ENCODE results near the gene FASTKD3. TPM values are rescaled to one million over a fixed set of nuclear protein-coding genes. Genes with fewer than 3 reads are reported as not detected.

Gene FASTKD3
- total and polyA plus RNA-seq, 2 experiments from 2014 or later = 14.7 to 22.4 TPM

GRCh38 chr5:7910738-7911428 is 42.1 kb upstream of the FASTKD3 start:
- no peaks in the 10 kb centered on the region for H3K79me2 ChIP-seq
- no peak overlapping the region for H3K27ac ChIP-seq
- no peak overlapping the region for H3K4me2 ChIP-seq
- H3K9me3 ChIP-seq (ENCODE audit: low read depth) = no peaks in the 10 kb centered on the region
- H3K27me3 ChIP-seq = no peaks in the 10 kb centered on the region
- H3K9me2 ChIP-seq (replicated peaks; ENCODE audit: insufficient read depth) = no peaks in the 10 kb centered on the region
- DNase-seq (ENCODE audit: low spot score) = no peak
- H3K4me1 ChIP-seq (ENCODE audit: insufficient read depth) = no peaks in the 10 kb centered on the region
- H3K4me3 ChIP-seq = no peak overlapping the region
- no peaks in the 10 kb centered on the region for H4K20me1 ChIP-seq (ENCODE audit: insufficient read depth, poor library complexity, severe bottlenecking)
- WGBS (ENCODE audit: low lambda C conversion rate, missing lambda C conversion rate) = 97% methylated on average over 2 of the region's 2 CpGs
- no peaks in the 10 kb centered on the region for H3K36me3 ChIP-seq (replicated peaks; ENCODE audit: insufficient read depth, low read depth)
- no peak overlapping the region for H2AFZ ChIP-seq
- TF ChIP-seq EZH2phosphoT487 (IDR thresholded peaks at IDR 0.05; ENCODE audit: low read depth, severe bottlenecking, unreplicated experiment) (no peak), CTCF (IDR thresholded peaks at IDR 0.05; ENCODE audit: poor library complexity) (no peak), EZH2 (IDR thresholded peaks at IDR 0.05; ENCODE audit: borderline replicate concordance) (no peak)

DNA sequence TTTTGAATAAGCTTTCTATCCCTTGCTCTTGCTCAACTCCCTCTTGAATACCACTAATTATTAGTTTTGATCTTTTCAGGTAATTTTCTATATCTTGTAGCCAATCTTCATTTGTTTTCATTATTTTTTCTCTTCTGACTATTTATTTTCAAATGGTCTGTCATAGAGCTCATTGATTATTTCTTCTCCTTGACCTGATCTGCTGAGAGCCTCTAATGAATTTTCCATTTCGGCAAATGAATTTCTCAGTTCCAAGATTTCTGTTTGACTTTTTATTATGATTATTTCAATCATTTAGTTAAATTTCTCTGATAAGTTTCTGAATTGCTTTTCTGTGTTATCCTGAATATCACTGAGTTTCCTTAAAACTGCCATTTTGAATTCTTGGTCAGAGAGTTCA is 39.5 kb upstream of the FASTKD3 start:
- H3K79me2 ChIP-seq = no peaks in the 10 kb centered on the region
- DNase-seq (ENCODE audit: low spot score) = no peak
- 100% methylated on average over 1 of the region's 1 CpG for WGBS (ENCODE audit: low lambda C conversion rate, missing lambda C conversion rate)

DNA sequence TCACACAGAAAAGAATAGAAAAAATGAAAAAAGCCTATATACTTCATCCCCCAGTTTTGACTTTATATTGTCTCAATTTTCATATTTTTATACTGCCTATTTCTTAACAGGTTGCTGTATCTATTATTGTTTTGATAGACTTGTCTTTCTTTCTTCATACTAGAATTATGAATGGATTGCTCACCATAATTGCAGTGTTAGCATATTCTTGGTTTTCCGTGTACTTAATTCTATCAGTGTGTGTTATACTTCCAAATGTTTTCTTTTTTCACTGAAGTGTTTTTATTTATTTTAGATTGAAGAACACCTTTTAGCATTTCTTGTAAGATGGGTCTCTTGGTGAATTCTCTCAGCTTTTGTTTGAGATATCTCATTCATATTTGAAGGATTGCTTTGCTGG is 38.8 kb upstream of the FASTKD3 start:
- Histone ChIP-seq H3K27me3 (no peaks in the 10 kb centered on the region), H3K36me3 (replicated peaks; ENCODE audit: insufficient read depth, low read depth) (no peaks in the 10 kb centered on the region), H3K27ac (no peak overlapping the region), H4K20me1 (ENCODE audit: insufficient read depth, poor library complexity, severe bottlenecking) (no peaks in the 10 kb centered on the region), H3K4me1 (ENCODE audit: insufficient read depth) (no peaks in the 10 kb centered on the region), H3K9me2 (replicated peaks; ENCODE audit: insufficient read depth) (no peaks in the 10 kb centered on the region), H3K9me3 (ENCODE audit: low read depth) (no peaks in the 10 kb centered on the region), H2AFZ (no peak overlapping the region), H3K4me3 (no peak overlapping the region), H3K79me2 (no peaks in the 10 kb centered on the region), H3K4me2 (no peak overlapping the region)
- TF ChIP-seq EZH2phosphoT487 (IDR thresholded peaks at IDR 0.05; ENCODE audit: low read depth, severe bottlenecking, unreplicated experiment) = no peak
- TF ChIP-seq EZH2 (IDR thresholded peaks at IDR 0.05; ENCODE audit: borderline replicate concordance) = no peak
- no peak for TF ChIP-seq CTCF (IDR thresholded peaks at IDR 0.05; ENCODE audit: poor library complexity)
- no peak for DNase-seq (ENCODE audit: low spot score)
- 97% methylated on average over 1 of the region's 1 CpG for WGBS (ENCODE audit: low lambda C conversion rate, missing lambda C conversion rate)

More for the DNA sequence above, 39.5 kb upstream of the FASTKD3 start:
- H3K9me2 ChIP-seq (replicated peaks; ENCODE audit: insufficient read depth) = no peaks in the 10 kb centered on the region
- no peaks in the 10 kb centered on the region for H3K9me3 ChIP-seq (ENCODE audit: low read depth)
- no peaks in the 10 kb centered on the region for H3K27me3 ChIP-seq
- no peaks in the 10 kb centered on the region for H4K20me1 ChIP-seq (ENCODE audit: insufficient read depth, poor library complexity, severe bottlenecking)
- no peaks in the 10 kb centered on the region for H3K4me1 ChIP-seq (ENCODE audit: insufficient read depth)
- H3K4me3 ChIP-seq = no peak overlapping the region
- H2AFZ ChIP-seq = no peak overlapping the region
- H3K36me3 ChIP-seq (replicated peaks; ENCODE audit: insufficient read depth, low read depth) = no peaks in the 10 kb centered on the region
- TF ChIP-seq EZH2phosphoT487 (IDR thresholded peaks at IDR 0.05; ENCODE audit: low read depth, severe bottlenecking, unreplicated experiment) (no peak), CTCF (IDR thresholded peaks at IDR 0.05; ENCODE audit: poor library complexity) (no peak)
- no peak overlapping the region for H3K4me2 ChIP-seq
- no peak overlapping the region for H3K27ac ChIP-seq
